C4-2B (cell line): ENCODE results near the gene SMIM27.

Source experiments
- ZFX ChIP-seq: fragments of 450-650 bp; IDR thresholded peaks from 2 replicates; pipeline ENCODE4 v1.6.1; 2017
- TF ChIP-seq, protein P1 (sequence below): fragments of 450-650 bp; conservative IDR thresholded peaks from 2 replicates; pipeline ENCODE4 v1.5.1; 2017; ENCODE audit warnings: mild to moderate bottlenecking

DNA sequence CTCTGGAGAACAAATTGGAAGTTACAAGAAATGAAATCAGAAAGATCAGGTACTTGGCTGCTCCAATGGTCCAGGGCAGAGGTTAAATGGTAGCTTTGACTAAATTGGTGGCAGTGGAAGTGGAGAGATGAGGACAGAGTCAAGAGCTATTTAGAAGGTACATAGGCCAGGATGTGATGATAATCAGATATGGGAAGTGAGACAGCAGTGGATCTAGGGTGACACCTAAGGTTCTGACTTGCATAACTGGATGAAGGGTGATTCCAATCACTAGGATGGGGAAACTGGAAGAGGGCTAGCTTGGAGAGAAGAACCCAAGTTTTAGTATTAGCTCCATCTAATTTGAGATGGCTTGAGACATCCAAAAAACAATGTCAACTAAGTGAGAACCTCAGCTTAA lies 44.8 kb downstream of the SMIM27 start:
- TF ChIP-seq, protein P1, sequence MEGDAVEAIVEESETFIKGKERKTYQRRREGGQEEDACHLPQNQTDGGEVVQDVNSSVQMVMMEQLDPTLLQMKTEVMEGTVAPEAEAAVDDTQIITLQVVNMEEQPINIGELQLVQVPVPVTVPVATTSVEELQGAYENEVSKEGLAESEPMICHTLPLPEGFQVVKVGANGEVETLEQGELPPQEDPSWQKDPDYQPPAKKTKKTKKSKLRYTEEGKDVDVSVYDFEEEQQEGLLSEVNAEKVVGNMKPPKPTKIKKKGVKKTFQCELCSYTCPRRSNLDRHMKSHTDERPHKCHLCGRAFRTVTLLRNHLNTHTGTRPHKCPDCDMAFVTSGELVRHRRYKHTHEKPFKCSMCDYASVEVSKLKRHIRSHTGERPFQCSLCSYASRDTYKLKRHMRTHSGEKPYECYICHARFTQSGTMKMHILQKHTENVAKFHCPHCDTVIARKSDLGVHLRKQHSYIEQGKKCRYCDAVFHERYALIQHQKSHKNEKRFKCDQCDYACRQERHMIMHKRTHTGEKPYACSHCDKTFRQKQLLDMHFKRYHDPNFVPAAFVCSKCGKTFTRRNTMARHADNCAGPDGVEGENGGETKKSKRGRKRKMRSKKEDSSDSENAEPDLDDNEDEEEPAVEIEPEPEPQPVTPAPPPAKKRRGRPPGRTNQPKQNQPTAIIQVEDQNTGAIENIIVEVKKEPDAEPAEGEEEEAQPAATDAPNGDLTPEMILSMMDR = no peak
- TF ChIP-seq ZFX = no peak
